ELR (cell line): ENCODE results near the gene VPS4A.
A peak's percentile ranks its signal among the peaks of the same experiment; 100 is the strongest.

ENCODE experiments used
- DNase-seq: peaks from one replicate; pipeline ENCODE4 v3.0.0-alpha.2; 2015; ENCODE audit warnings: low read depth

Gene VPS4A

DNA sequence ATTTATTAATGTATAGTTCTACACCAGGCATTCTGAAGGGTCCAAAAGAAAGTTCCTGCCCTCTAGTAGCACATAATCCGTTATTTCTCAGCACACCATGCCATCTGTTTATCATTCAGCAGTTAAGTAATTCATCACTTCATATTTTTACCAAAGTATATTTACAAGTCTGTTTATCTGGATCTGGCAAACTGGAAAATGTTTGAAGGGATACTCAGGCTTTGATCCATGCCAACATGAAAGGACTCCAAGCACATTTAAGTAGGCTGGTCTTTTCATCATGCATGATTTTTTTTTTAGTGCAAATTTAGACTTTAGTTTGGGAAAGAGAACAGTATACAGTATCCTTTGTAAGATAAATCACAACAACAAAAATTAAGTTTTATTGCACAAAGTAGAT is 4.1 kb upstream of the VPS4A start:
- no peak for DNase-seq

DNA sequence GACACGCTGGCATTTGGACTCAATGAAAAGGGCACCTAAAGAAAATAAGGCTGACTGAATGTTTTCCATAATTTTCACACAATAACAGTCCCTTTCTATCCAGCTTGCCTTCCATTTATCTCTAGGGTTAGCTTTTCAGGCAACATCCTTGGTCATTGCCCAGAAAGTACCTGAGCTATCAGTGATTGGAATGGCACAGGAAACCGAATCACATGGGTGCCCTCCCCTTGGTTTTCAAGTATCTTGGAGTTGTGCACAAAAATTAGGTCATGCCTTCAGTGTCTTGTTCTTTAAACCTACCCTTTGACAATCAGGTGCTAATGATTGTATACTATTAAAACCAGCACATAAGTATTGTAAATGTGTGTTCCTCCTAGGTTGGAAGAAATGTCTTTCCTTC is 3.3 kb upstream of the VPS4A start:
- no peak for DNase-seq

DNA sequence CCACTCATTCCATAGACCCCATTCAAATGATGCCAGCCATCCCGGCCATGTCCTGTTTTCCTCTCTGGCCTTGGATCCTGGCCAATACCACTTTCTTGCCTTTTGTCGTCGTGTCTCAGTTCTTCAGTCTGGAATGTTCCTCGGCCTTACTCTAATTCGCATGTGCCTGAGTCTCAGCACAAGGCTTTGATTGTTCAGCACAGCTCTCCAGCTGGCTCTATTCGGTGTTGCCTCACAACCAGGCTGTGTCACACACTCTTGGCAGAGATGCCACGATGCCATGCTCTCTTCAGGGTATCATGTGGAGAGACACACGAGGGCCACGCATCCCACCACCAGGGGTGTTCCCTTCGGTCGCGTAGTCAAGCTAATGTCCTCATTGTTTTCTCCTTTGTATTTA is 1.8 kb upstream of the VPS4A start:
- no peak for DNase-seq

DNA sequence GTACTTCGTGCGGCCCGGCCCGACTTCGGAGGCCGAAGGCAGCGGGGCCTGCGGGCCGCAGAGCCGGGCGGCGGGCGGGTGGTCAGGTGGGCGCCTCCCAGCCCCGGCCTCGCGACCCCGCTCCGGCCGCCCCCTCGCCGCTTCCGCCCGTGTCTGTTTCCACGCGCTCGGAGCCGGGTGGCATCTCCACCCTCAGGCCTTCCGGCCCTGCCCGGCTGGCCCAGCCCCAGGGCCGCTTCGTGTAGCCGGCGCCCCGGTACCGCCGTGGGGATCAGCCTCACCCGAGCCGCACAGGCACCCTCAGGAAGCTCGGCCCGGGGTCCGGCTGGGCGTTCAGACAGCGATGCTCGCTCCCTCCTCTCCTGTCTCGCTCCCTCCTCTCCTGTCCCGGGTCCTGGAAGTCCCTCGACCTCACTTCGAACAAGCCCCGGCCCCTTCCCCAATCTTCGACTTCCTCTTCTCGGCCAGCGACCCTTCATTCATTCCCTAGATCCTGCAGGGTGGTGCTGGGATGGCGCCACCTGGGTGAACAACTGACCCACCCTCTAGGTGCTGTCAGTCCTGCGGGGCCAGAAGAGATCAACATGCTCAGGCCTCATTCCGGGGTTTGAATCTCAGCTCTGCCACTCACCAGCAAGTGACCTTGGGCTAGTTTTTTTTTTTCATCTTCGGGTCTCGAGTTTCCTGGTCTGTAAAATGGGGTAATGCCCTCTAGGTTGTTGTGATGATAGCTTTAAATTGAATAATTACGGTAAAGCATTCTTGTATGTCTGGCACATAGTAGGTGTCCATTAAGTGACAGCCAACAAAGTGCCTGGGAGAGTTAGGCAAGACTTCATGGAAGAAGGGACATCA is 610 bp downstream of the VPS4A start:
- peak; percentile 56 for DNase-seq

DNA sequence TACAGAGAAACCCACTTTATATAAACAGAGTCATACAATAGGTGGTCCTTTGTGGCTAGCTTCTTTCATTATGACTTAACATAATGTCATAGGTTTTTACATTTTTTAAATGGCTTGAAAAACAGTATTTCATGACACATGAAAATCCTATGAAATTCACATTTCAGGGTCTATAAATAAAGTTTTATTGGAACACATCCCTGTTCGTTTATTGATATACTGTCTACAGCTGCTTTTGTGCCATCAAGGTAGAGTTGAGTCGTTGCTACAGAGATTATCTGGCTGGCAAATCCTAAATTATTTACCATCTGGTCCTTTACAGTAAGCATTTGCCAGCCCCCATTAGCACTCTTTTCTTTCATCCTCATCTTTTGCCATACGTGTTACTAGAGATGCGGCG is 2.3 kb downstream of the VPS4A start:
- no peak for DNase-seq

DNA sequence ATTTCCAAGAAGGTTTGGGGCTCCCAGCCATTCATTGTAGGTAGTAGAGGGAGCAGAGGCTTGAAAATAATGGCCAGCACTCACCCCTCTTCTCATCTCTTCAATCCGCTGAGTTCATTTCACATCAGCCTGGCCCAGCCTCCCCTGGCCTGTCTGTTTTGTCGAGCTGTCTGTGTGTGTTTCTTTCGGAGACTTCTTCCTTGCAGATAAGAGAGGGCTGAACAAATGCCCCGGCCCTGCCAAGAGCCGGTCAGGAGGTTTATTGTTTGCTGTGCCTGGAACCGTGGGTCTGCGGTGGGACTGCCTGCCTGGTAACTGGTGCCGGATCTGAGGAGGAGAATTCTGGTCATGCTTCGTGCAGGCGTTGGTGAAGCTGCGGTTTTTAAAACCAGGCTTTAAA is 3.4 kb downstream of the VPS4A start:
- DNase-seq = no peak

DNA sequence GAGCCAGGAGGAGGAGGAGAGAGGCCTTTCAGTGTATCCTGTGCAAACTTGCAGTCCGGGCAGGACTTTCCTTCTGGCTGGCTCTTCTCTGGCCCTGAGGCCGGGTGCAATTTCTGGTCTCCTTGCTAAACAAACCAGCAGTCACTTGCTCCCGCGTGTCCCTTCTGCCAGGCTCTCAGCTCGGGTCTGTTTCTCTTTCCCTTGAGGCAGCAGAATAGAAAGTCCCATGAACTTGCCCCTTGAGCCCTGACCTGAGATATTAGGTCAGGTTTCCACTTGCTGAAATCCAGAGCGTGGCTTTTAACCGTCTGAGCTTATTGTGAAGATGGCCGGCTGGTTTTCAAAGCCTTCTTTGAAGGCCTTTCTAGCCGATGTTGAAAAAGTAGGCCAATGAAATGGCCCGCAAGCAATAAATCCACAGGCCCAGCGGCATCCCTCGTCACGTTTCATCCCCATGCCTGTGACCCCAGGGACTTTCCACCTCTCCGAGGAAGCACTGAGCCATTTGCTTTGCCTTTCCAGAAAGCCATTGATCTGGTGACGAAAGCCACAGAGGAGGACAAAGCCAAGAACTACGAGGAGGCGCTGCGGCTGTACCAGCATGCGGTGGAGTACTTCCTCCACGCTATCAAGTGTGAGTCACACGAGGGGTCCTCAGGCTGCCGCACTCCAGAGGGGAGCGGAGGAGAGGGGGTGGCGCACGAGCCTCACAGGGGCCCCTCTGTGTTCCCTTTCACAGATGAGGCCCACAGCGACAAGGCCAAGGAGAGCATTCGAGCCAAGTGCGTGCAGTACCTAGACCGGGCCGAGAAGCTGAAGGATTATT is 4.5 kb downstream of the VPS4A start:
- no peak for DNase-seq

DNA sequence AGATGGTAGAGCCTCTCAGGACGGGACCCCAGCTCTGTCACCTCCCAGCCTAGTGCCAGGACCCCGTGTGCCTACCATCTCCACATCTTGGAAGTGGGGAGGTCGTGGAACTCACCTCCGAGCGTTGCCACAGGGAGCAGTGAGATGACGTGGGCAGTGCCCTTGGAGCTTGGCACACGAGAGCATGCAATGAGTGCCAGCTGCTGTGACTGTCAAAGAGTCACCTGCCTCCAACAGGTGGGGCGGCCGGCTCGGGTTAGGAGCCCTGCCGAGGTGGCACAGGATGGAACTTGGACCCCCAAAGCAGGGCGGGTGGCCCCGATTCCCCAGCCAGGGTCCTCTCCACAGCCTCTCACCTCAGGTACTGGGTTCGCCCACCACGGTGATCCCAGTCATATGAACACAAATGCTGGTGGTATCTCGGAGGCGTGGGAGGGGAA is 5.5 kb downstream of the VPS4A start:
- DNase-seq = no peak

DNA sequence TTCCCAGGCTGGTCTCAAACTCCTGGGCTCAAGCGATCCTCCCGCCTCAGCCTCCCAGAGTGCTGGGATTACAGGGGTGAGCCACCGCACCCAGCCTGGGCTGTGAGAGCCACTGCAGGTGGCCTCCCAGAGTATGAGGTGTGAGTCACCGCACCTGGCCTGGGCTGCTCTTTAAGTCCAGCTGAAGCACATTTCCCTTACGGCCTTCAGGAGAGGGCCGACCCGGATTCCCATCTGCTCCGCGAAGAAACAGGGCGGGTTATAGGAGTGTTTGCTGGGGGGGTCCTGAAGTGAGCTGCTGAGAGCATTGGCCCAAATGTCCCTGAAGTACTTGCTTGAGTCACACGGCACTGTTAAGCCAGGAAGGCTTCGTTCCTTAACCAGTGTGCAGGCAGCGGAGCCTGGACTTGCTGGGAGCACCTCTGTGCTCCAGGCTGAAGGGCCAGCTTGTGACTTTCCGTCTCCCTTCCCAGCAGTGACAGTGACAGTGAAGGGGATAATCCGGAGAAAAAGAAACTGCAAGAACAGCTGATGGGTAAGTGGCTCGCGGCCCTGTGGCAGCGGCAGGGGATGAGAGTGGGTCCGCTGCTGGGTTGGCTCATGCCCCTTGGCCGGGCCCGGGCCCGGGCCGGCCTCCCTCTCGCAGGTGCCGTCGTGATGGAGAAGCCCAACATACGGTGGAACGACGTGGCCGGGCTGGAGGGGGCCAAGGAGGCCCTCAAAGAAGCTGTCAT is 7.2 kb downstream of the VPS4A start:
- DNase-seq = no peak

DNA sequence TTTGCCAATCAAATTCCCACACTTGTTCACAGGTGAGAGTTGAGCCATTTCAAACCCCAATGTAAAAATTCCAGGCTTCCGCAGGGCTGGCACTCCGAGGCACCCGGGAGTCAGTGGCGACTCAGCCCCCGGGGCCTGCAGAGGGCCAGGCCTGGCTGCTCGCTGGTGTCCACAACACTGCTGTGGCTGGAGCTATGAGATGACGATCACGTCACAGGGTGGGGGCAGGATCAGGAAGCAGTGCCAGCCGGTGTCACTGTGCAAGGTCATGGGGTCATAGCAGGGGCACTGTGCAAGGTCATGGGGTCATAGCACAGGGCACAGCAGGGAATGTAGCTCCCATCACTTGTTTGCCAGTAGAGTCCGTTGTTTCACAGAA is 7.8 kb downstream of the VPS4A start:
- no peak for DNase-seq

DNA sequence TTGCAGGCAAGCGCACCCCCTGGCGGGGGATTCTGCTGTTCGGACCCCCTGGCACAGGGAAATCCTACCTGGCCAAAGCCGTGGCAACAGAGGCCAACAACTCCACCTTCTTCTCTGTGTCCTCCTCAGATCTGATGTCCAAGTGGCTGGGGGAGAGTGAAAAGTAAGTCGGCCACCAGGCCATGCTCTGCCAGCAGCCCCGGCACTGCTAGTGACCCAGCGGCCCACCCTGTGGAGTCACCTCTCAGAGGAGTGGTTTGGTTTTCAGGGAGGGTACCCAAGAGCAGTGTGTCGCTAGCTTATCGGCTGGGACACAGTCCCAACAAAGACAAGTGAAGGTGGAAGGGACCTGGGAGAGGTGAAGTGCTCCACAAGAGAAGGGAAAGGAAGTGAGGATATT is 8.2 kb downstream of the VPS4A start:
- DNase-seq = no peak

DNA sequence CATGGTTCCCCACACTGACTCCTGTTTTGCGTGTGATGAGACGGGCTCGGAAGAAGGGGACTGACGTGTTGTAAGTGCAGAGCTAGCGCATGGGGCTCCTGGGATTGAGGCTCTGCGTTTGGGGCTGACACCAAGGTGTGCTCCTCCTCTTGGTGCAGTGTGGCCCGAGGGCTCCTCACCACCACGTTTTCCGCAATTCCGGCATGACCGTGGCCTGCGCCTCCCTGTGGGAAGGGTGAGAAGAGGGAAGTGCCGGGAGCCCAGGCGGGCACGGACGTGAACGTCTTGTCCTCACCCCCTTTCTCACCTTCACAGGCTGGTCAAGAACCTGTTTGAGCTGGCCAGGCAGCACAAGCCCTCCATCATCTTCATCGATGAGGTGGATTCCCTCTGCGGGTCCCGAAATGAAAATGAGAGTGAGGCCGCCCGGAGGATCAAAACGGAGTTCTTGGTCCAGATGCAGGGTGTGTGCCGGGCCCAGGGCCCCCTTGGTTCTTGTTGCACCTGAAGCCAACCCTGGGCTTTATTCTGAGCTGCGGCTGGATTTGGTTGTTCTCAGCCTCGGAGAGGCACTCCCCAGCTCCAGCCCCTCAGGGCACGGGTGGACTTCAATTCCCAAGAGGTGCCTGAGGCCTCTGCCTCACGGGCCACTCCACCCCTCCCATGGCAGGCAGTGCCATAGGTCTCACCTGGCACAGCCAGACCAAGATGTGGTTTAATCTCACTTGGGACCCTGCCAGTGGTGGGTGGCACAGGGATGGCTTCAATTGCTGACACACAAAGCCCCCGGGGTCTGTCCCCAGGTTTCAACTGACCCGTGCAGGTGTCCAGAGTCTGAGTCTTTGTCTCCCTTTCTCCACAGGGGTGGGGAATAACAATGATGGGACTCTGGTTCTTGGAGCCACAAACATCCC is 8.9 kb downstream of the VPS4A start:
- no peak for DNase-seq

DNA sequence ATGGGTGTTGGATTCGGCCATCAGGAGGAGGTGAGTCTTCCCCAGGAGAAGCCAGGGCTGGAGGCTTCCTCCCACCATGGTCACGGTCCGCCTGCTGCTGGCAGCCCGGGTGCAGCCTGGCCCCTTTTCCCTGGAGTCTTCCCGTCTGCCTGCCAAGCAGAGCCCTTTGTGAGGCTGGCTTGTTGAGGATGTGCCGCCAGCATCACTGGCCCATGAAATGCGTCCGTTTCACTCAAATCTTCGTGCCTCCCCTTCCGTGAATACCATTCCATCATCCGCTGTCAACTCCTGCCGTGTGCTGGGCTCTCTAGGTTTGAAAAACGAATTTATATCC is 9.6 kb downstream of the VPS4A start:
- no peak for DNase-seq

DNA sequence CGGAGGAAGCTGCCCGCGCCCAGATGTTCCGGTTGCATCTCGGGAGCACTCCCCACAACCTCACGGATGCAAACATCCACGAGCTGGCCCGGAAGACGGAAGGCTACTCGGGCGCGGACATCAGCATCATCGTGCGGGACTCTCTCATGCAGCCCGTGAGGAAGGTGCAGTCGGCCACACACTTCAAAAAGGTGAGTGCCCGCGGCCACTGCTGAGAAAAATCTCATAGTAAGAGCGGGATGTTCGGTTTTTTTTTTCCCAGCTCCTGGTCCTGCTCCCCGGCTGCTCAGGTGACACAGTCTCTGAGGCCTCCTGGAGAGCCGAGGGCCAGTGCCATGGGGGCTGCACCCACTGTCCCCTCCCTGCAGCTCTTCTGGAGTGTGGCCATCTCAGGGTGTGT is 9.9 kb downstream of the VPS4A start:
- no peak for DNase-seq

DNA sequence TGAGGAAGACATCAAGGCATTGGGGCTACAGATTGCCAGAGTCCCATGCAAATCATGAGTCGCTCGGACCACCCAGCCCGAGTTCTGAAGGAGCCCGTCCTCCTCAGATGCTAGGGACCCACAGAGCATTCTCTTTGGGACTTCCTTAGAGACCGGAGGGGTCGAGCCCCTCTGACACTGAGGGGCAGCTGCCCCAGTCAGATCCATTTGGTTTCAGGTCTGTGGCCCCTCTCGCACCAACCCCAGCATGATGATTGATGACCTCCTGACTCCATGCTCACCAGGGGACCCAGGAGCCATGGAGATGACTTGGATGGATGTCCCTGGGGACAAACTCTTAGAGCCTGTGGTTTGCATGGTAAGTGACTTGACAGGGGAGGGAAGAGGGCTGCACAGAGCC is 11.2 kb downstream of the VPS4A start:
- DNase-seq = no peak

DNA sequence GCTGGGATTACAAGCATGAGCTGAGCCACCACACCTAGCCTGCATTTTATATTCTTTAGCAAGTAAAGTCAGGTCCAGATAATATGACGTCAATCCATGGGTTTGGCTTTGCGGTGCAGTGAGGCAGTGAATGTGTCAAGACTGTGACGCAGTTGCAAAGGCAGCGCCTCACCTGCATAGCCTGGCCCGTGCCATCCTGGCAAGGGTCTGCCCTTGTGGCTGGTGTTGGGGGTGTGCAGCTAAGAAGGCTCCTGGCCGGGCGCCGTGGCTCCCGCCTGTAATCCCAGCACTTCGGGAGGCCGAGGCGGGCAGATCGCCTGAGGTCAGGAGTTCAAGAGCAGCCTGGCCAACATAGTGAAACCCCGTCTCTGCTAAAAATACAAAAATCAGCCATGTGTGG is 12.3 kb downstream of the VPS4A start:
- no peak for DNase-seq

DNA sequence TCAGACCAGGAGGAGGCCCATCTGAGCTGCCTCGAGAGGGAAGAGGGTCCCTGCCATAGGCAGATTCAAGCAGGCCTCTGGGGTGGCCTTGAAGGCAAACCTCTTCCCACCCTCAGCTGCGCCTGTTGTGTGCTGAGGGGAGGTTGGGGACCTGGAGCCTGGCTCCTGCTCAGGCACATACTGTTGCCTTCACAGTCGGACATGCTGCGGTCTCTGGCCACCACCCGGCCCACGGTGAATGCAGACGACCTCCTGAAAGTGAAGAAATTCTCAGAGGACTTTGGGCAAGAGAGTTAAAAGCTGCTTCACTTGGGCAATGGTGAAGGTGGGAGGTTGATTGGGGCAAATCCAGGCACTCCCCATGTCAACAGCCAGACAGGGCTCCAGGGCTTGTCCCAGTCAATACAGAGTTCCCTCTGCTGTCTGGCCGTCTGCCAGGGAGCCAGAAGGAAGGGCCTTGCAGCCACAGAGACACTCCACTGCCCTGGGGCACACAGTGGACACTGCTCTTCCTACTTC is 12.9 kb downstream of the VPS4A start:
- no peak for DNase-seq

DNA sequence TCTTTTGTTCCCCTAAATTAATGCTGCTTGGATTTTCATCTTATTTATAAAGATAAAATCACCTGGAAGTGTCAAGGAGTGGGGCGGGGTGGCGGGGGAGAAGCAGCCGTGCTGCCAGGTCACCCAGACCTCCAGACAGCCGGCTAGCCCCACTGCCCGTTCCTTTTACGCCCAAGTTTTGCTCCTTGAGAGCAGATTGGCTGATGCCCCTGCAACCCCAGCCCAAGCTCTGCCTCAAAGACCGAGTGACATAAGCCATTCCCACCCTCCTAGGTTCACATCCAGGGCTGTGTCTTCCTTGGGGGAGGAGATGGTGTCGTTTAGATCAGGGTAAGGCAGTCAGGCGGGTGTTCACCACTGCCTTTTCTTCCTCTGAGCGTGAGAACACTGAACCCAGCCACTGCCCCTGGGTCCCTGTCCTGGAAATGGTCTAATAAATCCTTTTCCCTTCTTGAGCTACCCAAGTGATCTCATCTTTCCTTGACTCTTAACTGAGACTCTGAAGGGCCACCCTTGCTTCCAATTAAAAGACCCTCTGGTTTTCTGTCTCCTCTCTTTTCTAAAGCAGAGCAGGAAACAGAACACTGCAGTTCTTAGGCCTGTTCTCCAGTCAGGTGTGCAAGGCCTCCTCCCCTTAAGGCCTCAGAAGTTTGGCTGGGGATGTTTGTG is 13.6 kb downstream of the VPS4A start:
- no peak for DNase-seq

DNA sequence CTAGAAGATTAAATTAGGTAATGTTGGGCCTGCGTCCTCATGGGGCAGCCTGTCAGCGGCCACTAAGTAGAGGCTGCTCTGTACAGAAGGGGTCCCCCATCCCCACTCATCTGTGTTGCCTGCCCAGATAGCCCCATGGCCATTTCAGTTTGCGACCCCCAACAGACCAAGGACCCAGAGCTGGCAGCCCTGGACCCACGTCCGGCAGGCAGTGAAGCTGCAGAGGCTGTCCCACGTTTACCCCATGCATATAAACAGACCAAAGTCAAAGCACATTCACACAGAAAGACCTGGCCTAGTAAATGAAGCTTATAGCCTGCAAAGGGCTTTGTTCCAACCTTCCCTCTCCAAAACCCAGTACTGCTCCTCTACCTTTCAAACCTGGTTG is 14.6 kb downstream of the VPS4A start:
- no peak for DNase-seq

DNA sequence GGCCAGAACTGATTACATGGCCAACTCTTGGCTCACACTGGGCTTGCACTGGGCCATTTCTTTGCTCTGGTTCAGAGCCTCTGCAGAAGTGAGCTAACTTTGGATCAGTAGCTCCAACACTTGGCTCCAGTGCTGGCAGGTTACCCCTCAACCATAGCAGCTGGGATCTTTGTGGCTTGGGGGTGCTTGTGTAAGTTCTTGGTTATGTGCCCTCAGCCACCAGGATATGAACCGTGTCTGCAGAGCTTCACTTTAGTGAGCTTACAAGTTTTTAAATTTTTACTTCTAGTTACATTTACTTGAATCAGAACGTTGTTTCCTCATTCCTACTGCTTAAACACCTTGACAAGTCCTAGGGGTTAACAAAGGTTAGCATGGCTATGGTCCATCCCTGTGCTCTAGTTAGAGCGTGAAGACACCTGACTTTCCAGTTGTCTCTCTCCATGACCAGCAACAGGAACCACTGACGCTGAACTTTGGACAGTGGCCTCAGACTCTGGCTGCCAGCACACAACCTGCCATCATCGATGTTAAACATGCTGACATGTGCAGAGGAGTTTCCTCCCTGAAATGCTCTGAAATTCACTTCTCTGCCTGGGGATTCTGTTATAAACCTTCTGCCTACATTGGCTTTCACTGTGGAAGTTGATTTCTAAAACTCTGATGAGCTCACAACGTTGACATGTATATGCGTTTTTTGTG is 15.2 kb downstream of the VPS4A start:
- no peak for DNase-seq
